Prostate gland (tissue), 2 donors: ENCODE measurements around the gene C1orf159. TPM values are rescaled to one million over a fixed set of nuclear protein-coding genes. Genes with fewer than 3 reads are reported as not detected.
"Not testable (repeated sequence)": the region's sequence is repeated elsewhere in the genome, so short reads cannot be mapped to it uniquely, and the experiment has no call there.

ENCODE experiments used
- DNase-seq: peaks from one replicate; pipeline ENCODE4 v3.0.0-alpha.2; 2019; ENCODE audit warnings: low spot score
- H3K27ac ChIP-seq, 2 donors: fragments of 200-600 bp; sonication (generic); 2 replicates each; pipeline ENCODE4 v1.5.1; 2017 to 2019
- H3K27me3 ChIP-seq: fragments of 200-600 bp; sonication (generic); replicated peaks from 2 replicates; pipeline ENCODE4 v1.5.1; 2019; ENCODE audit not compliant: insufficient read depth
- H3K36me3 ChIP-seq, 2 donors: fragments of 200-600 bp; sonication (generic); 1 replicate in 1 of 2; 2 replicates in 1 of 2; pipeline versions ENCODE4 v1.5.1 to v1.8.1; 2017 to 2019
- H3K4me1 ChIP-seq: fragments of 200-600 bp; sonication (generic); replicated peaks from 2 replicates; pipeline ENCODE4 v1.5.1; 2019
- H3K4me3 ChIP-seq, 2 donors: fragments of 200-600 bp; sonication (generic); 2 replicates each; pipeline ENCODE4 v1.5.1; 2017 to 2019
- H3K9me3 ChIP-seq: fragments of 200-600 bp; sonication (generic); 2 replicates; pipeline ENCODE4 v1.5.1; 2017
- POLR2A ChIP-seq: fragments of 450-650 bp; IDR thresholded peaks from one replicate; pipeline ENCODE4 v1.6.1; 2016; ENCODE audit warnings: antibody characterized with exemption, mild to moderate bottlenecking
- POLR2AphosphoS5 ChIP-seq: sonication (generic); formaldehyde crosslinking; IDR thresholded peaks from one replicate; pipeline ENCODE4 v1.6.1; 2017; ENCODE audit warnings: antibody characterized with exemption
- WGBS: methylation state at CpG from one replicate; pipeline ENCODE4 v1.1.5; 2018; 5-methylcytosine and 5-hydroxymethylcytosine counted together
- intact Hi-C: fragments of 100-400 bp; cut with DNase I; formaldehyde crosslinking; loops from one replicate; pipeline ENCODE4 v1.14.2; 2022
- total RNA-seq, 2 donors: library from RNA; depleted of rRNA; stranded (reverse); fragments of >200 nt; gene quantifications; one replicate each; pipeline ENCODE4 v1.1.0, GENCODE V29; 2016
- TF ChIP-seq, protein P1 (sequence below), 4 experiments: fragments of 200-600 bp in 2 of 4; fragments of 450-650 bp in 2 of 4; sonication (generic) in 2 of 4; IDR thresholded peaks; 1 replicate in 3 of 4; 2 replicates in 1 of 4; pipeline ENCODE4 v1.5.1; 2016 to 2019; ENCODE audit warnings: antibody characterized with exemption in 4 of 4, mild to moderate bottlenecking in 2 of 4, moderate library complexity in 2 of 4

C1orf159 gene
- total RNA-seq, 2 donors from 2014 or later: 20.0 to 26.4 TPM

DNA sequence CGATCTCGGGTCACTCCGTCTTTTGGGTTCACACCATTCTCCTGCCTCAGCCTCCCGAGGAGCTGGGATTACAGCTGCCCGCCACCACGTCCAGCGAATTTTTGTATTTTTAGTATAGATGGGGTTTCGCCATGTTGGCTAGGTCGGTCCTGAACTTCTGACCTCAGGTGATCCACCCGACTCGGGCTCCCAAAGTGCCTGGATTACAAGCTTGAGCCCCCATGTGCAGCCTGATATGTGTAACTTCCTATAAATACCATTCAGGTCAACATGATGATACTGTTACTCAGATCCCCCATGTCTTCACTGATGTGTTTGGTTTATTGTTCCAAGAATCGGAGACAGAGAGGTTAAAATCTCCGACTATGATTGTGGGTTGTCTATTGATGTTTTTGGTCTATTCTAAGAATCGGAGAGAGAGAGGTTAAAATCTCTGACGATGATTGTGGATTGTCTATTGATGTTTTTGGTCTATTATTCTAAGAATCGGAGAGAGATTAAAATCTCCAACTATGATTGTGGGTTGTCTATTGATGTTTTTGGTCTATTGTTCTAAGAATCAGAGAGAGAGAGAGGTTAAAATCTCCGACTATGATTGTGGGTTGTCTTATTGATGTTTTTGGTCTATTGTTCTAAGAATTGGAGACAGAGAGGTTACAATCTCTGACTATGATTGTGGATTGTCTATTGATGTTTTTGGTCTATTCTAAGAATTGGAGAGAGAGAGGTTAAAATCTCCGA is 17.0 kb downstream of the C1orf159 start:
- intact Hi-C loops: no loop called here
- 93% methylated on average over 18 of the region's 18 CpGs for WGBS

DNA sequence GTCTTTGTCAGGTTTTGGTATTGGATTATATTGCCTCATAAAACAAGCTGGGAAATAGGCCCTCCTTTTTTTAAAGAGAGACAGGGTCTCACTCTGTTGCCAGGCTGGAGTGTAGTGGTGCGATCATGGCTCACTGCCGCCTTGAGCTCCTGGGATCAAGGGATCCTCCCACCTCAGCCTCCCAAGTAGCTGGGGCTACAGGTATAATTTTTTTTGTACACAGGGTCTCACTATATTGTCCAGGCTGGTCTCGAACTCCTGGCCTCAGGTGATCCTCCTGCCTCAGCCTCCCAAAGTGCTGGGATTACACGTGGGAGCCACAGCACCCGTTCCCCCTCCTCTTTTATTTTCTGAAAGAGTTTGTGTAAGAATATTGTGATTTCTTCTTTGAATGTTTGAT is 19.8 kb downstream of the C1orf159 start:
- H3K4me3 ChIP-seq, intact Hi-C loops, H3K27me3 ChIP-seq, H3K4me1 ChIP-seq, H3K27ac ChIP-seq, H3K36me3 ChIP-seq, H3K9me3 ChIP-seq, DNase-seq: not testable (repeated sequence)
- 91% methylated on average over 5 of the region's 5 CpGs for WGBS

More for the DNA sequence above, 17.0 kb downstream of the C1orf159 start:
- no peak for TF ChIP-seq POLR2A
- TF ChIP-seq POLR2AphosphoS5: no peak
- TF ChIP-seq, protein P1, sequence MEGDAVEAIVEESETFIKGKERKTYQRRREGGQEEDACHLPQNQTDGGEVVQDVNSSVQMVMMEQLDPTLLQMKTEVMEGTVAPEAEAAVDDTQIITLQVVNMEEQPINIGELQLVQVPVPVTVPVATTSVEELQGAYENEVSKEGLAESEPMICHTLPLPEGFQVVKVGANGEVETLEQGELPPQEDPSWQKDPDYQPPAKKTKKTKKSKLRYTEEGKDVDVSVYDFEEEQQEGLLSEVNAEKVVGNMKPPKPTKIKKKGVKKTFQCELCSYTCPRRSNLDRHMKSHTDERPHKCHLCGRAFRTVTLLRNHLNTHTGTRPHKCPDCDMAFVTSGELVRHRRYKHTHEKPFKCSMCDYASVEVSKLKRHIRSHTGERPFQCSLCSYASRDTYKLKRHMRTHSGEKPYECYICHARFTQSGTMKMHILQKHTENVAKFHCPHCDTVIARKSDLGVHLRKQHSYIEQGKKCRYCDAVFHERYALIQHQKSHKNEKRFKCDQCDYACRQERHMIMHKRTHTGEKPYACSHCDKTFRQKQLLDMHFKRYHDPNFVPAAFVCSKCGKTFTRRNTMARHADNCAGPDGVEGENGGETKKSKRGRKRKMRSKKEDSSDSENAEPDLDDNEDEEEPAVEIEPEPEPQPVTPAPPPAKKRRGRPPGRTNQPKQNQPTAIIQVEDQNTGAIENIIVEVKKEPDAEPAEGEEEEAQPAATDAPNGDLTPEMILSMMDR (IDR thresholded peaks at IDR 0.05): no peak
- H3K27me3 ChIP-seq: no peaks in the 10 kb centered on the region
- DNase-seq: no peak
- H3K36me3 ChIP-seq: no peaks in the 10 kb centered on the region
- H3K9me3 ChIP-seq: no peaks in the 10 kb centered on the region
- H3K4me1 ChIP-seq: no peaks in the 10 kb centered on the region
- no peak overlapping the region for H3K27ac ChIP-seq
- H3K4me3 ChIP-seq: no peak overlapping the region

DNA sequence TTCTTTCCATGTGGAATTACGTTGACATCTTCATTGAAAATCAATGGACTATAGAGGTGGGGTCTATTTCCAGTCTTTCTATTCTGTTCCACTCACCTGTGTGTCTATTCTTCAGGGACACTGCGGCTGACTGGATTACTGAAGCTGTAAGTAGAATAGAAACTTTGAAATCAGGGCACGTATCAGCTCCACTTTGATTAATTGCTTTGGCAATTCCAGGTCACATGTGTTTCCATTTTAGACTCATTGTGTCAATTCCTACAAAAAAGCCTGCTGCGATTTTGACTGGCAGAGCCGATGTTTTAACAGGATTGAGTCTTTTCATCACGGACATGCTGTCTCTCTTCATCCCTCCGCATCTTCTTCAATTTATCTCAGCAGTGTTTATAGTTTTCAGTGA is 20.9 kb downstream of the C1orf159 start:
- whole genome bisulfite sequencing: 90% methylated on average over 7 of the region's 7 CpGs
- Histone ChIP-seq H3K27me3 (no peaks in the 10 kb centered on the region), H3K36me3 (no peaks in the 10 kb centered on the region), H3K9me3 (no peaks in the 10 kb centered on the region), H3K4me1 (no peaks in the 10 kb centered on the region), H3K27ac (no peak overlapping the region), H3K4me3 (no peak overlapping the region)
- intact Hi-C loops: no loop called here
- TF ChIP-seq POLR2A: no peak
- TF ChIP-seq, protein P1 (IDR thresholded peaks at IDR 0.05): no peak
- no peak for TF ChIP-seq POLR2AphosphoS5
- DNase-seq: no peak

DNA sequence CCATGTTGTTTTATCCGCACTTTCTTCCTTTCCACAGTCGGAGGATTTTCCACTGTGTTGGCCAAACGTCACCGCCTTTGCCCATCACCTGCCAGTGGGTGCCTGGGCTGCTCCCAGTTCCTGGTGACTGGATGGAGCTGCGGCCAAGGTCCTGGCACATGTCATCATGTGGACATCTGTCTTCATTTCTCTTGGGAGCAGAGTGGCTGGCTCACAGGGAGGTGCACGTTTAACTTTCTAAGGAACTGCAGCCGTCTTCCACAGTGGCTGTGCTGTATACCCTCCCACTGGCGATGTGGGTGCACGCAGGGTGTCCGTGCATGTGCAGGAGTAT is 22.3 kb downstream of the C1orf159 start:
- Histone ChIP-seq H3K36me3 (no peaks in the 10 kb centered on the region), H3K4me3 (no peak overlapping the region)
- TF ChIP-seq POLR2A (no peak), POLR2AphosphoS5 (no peak)
- TF ChIP-seq, protein P1 (IDR thresholded peaks at IDR 0.05): no peak

DNA sequence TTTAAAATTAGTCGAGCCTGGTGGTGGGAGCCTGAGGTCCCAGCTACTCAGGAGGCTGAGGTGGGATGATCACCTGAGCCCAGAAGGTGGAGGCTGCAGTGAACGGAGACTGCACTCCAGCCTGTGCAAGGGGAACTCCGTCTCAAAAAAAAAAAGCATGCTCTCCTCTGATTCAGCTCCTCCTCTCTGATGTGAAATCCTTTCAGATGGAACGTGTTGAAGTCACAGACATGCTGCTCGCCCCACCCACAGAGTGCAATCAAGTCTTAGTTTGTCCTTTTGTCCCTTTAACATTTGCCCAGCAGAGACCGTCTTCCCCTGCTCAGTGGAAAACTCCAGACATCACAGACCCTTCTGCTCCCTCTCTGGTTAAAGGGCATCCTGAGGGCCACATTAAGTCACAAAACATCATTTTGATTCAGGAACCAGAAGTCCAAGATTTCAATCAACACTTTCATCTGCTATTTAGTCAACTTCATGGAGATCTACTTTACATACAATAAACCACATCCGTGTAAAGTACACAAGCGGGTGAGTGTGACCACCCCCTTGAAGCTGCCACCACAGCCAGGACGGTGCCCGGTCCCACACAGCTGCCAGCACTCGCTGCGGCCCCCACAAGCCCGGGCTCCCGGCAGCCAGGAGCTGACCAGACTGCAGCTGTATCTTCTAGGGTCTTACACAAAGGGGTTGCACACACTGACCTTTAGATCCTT is 22.8 kb downstream of the C1orf159 start:
- WGBS: 87% methylated on average over 14 of the region's 14 CpGs
- Histone ChIP-seq H3K4me1 (no peaks in the 10 kb centered on the region), H3K27me3 (no peaks in the 10 kb centered on the region), H3K4me3 (no peak overlapping the region), H3K27ac (no peak overlapping the region), H3K9me3 (no peaks in the 10 kb centered on the region), H3K36me3 (no peaks in the 10 kb centered on the region)
- TF ChIP-seq POLR2A: no peak
- TF ChIP-seq, protein P1 (IDR thresholded peaks at IDR 0.05): no peak
- TF ChIP-seq POLR2AphosphoS5: no peak
- intact Hi-C loops: no loop called here
- no peak for DNase-seq

More for the DNA sequence above, 22.3 kb downstream of the C1orf159 start:
- intact Hi-C loops: no loop called here
- 93% methylated on average over 10 of the region's 10 CpGs for WGBS
- Histone ChIP-seq H3K4me1 (no peaks in the 10 kb centered on the region), H3K27me3 (no peaks in the 10 kb centered on the region), H3K27ac (no peak overlapping the region), H3K9me3 (no peaks in the 10 kb centered on the region)
- no peak for DNase-seq
